GM18505 (cell line): Measurements from ENCODE around the gene PI4K2B.
"Not testable (repeated sequence)": the region's sequence is repeated elsewhere in the genome, so short reads cannot be mapped to it uniquely, and the experiment has no call there.

Source experiments
- ATAC-seq: cut with Tn5 transposase; IDR thresholded peaks from one replicate; pipeline ENCODE4 v1.9.1; 2021; ENCODE audit not compliant: unreplicated experiment
- POLR2A ChIP-seq: IDR thresholded peaks from 4 replicates; pipeline ENCODE4 v1.6.1; 2011; ENCODE audit warnings: borderline replicate concordance; ENCODE audit not compliant: insufficient read depth, insufficient read length; ENCODE audit errors: extremely low read depth

PI4K2B gene

DNA sequence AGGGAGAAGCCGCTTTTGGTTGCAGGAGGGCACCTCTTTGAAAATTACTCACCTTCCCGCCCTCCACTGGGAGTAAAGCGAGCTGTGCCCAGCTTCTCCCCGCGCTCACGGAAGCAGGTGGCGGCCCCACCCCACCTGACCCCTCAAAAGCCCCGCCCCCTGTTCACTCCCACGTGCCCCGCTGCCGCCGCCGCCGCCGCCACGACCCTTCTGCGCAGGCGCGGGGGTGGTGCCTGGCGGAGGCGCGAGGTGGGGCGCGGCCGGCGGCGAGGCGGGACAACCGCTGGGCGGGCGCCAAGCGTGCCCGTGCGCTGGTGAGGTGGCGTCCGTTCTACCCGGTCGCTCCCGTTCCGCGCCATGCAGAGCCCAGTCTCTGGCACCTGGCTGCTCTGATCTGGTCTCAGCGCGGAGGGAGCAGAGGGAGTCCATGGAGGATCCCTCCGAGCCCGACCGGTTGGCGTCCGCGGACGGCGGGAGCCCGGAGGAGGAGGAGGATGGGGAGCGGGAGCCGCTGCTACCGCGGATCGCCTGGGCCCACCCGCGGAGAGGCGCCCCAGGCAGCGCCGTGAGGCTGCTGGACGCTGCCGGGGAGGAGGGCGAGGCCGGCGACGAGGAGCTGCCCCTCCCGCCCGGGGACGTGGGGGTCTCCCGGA is at the start of gene PI4K2B:
Gene PI4K2B (plus strand): TSS at position 297 of the 653 bp plus-strand sequence. CDS start 131 bp downstream, at position 428.
- peak; percentile 90 for TF ChIP-seq POLR2A
- ATAC-seq, result peak; percentile 78

- no peak for TF ChIP-seq POLR2A
- no peak for ATAC-seq
Observed at GRCh38 chr4:25184056-25184455, 49.8 kb upstream of the PI4K2B start.

GRCh38 chr4:25190407-25190806 is 43.4 kb upstream of the PI4K2B start:
- TF ChIP-seq POLR2A, result no peak
- ATAC-seq, result no peak

- no peak for ATAC-seq
- no peak for TF ChIP-seq POLR2A
Observed at GRCh38 chr4:25198713-25199112, 35.1 kb upstream of the PI4K2B start.

GRCh38 chr4:25207997-25208396 is 25.8 kb upstream of the PI4K2B start:
- TF ChIP-seq POLR2A, result no peak
- no peak for ATAC-seq

- ATAC-seq, result no peak
- TF ChIP-seq POLR2A, result no peak
Observed at GRCh38 chr4:25209702-25210101, 24.1 kb upstream of the PI4K2B start.

GRCh38 chr4:25211721-25212120 is 22.1 kb upstream of the PI4K2B start:
- TF ChIP-seq POLR2A, result no peak
- ATAC-seq, result no peak

DNA sequence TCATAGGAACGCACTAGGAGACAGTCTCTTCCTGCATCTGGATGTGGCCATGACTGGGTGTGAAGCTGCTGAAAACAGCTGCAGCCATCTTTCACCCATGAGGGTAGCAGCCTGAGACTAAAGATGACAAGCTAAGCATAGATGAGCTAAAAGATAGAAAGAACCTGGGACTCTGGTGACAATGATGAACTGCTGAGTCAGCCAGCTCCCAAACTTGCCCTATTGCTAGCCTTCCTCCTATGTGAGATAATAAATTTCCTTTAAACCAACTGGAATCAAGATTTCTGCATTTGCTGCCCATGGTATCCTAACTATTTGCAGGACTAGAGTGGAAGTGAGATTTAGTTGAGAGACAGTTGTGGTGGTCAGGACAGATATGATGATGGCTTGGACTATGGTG is 21.0 kb upstream of the PI4K2B start:
- TF ChIP-seq POLR2A, result no peak

DNA sequence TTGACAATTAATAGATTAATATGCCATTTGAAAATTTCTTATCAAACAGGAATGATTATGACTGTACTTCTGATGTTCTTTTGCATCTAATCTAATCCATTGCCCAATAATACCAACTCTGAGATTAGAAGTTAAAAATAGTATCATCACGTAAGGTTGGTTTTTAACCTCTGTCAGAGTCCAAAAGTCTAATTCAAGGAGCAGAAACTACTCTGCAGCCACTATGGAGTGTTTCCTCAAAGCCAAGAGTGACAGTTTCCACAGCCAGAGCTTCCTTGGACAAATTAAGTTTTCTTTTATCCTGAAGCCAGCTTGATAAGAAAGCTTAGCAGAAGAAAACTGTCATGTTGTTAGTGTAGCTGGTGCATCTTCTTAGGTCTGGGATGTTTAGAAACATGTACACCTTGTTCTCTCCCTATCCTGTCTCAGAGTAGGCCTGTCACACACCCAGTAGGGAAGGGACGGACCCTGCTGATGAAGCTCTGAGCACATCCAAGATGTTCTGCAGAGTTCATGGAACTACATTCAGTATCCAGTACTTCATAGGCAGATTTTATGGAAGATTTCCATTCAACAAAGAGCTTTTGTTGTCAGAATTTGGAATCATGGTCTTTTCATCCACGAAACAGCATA is 20.4 kb upstream of the PI4K2B start:
- no peak for TF ChIP-seq POLR2A
- ATAC-seq, result no peak

More for the DNA sequence above, 21.0 kb upstream of the PI4K2B start:
- no peak for ATAC-seq

DNA sequence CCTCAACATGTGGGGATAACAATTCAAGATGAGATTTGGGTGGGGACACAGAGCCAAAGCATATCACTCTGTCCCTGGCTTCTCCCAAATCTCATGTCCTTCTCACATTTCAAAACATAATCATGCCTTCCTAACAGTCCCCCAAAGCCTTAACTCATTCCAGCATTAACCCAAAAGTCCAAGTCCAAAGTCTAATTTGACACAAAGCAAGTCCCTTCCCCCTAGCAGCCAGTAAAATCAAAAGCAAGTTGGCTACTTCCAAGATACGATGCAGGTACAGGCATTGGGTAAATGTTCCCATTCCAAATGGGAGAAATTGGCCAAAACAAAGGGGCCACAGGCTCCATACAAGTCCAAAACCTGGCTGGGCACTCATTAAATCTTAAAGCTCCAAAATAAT is 19.1 kb upstream of the PI4K2B start:
- not testable (repeated sequence) for ATAC-seq

- TF ChIP-seq POLR2A, result no peak
Observed at GRCh38 chr4:25215511-25215910, 18.3 kb upstream of the PI4K2B start.

GRCh38 chr4:25221377-25221776 is 12.5 kb upstream of the PI4K2B start:
- no peak for ATAC-seq
- no peak for TF ChIP-seq POLR2A

More at GRCh38 chr4:25215511-25215910, 18.3 kb upstream of the PI4K2B start:
- ATAC-seq, result no peak

DNA sequence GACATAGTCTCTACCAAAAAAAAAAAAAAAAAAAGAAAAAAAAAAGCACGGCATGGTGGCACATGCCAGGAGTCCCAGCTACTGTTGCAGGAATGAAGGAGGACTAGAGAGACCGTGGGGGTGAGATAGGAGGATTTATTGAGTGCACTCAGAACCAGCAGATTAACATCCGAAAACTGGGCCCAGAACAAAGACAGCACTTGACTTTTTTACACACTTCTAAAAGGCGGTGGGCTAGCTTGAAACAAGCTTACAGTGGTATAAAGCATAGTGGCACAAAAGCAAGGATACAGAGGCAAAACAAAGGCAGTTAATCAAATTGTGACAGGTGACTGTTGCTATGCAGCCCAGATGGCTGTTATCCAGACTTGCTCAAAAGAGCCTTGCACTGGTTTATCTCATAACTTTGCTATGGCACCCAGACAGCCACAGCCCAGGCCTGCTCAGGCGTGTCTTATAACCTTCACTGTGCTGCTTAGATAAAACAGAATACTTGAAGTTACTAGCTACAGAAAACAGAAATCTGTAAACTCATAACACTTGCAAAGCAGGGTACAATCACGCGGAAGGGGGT is 9.9 kb upstream of the PI4K2B start:
- TF ChIP-seq POLR2A, result no peak
- no peak for ATAC-seq

- TF ChIP-seq POLR2A, result no peak
- no peak for ATAC-seq
Observed at GRCh38 chr4:25229804-25230203, 4.0 kb upstream of the PI4K2B start.

DNA sequence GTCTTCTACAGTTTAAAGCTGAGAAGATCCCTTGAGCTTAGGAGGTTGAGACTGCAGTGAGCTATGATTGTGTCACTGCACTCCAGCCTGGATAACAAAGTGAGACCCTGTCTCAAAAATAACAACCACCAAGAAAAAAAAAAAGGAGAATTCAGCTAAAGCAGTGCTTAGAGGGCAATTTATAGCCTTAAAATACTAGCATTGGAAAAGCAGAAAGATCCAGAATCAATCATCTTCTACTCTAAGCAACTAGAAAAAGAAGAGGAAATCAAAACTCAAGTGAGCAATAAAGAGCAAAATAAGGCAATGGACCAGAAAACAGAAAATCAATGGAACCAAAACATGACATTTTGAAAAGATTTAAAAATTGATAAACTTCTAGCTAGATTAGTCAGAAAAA is 639 bp upstream of the PI4K2B start:
- no peak for TF ChIP-seq POLR2A
- ATAC-seq, result no peak
